ENCODE data around the gene CHST8.
A peak's percentile ranks its signal among the peaks of the same experiment; 100 is the strongest.

The CHST8 gene

DNA sequence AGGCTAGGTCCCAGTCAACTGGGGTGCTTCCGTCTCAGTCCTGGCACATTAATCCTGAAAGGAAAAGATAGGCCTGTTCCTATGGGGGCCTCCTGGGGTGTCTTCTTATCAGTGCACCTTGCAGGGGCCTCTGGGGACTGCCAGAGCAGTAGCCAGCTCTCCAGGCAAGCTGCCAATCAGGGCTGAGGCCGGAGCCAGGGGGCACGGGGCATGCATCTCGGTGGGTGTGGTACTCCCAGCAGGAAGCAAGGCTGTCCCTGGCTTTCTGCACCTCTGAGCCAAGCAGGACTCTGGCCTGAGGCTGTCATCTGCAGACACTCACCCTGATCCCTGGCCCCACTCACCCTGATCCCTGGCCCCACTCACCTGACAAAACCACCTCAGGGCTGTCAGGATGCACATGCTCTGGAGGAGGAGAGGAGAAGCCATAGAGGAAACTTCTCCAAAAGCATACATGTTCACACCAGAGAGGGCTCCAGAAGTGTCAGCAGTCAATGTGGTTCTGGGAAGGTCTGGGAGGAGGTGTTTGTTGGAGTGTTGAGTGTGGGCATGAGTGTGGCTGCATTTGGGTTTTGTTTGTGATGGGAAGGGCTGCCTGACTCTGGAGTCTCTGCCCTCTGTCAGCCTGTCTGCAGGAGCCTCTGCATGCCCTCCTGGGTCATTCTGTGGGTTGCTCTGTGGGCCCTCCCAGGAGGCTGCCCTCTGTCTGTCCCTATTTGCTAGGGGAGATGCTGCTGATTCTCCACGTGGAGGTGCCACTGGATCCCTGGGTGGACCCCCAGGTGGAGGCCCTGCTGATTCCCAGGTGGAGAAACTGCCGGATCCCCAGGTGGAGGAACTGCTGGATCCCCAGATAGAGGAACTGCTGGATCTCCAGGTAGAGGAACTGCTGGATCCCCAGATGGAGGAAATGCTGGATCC lies 152.2 kb downstream of the CHST8 start:
- Mint-ChIP-seq H3K27me3 (ENCODE audit: low read depth) (peaks cover 3% of the 10 kb centered on the region), H3K4me1 (ENCODE audit: low read depth) (peaks cover 3% of the 10 kb centered on the region), H3K9me3 (no peaks in the 10 kb centered on the region)

DNA sequence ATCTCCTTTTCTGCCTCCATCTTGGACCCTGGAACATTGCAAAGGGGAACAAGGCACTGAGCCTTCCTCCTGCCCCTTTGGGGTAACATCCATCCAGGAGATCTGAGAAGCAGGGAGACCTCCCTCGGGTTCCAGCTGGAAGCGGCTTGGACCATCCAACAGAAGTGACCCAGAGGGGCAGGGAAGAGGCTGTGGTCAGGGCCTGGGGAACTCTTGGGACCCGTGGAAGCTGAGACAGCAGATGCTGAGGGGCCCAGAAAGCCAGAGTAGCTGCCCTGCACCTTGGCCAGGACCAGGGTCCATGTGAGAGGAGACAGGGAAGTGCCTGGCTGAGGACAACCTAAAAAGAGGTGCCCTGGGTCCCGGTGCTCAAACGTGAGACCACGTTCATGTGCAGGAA lies 153.0 kb downstream of the CHST8 start:
- Mint-ChIP-seq H3K9me3 (no peaks in the 10 kb centered on the region), H3K4me1 (ENCODE audit: low read depth) (peaks cover 3% of the 10 kb centered on the region), H3K4me3 (no peak overlapping the region), H3K36me3 (ENCODE audit: low read depth) (no peaks in the 10 kb centered on the region), H3K27ac (no peak overlapping the region), H3K27me3 (ENCODE audit: low read depth) (peaks cover 11% of the 10 kb centered on the region)
- no peak for DNase-seq (ENCODE audit: low spot score)

More for the DNA sequence above, 152.2 kb downstream of the CHST8 start:
- Mint-ChIP-seq H3K27ac (no peak overlapping the region), H3K36me3 (ENCODE audit: low read depth) (no peaks in the 10 kb centered on the region), H3K4me3 (no peak overlapping the region)
- no peak for DNase-seq (ENCODE audit: low spot score)

DNA sequence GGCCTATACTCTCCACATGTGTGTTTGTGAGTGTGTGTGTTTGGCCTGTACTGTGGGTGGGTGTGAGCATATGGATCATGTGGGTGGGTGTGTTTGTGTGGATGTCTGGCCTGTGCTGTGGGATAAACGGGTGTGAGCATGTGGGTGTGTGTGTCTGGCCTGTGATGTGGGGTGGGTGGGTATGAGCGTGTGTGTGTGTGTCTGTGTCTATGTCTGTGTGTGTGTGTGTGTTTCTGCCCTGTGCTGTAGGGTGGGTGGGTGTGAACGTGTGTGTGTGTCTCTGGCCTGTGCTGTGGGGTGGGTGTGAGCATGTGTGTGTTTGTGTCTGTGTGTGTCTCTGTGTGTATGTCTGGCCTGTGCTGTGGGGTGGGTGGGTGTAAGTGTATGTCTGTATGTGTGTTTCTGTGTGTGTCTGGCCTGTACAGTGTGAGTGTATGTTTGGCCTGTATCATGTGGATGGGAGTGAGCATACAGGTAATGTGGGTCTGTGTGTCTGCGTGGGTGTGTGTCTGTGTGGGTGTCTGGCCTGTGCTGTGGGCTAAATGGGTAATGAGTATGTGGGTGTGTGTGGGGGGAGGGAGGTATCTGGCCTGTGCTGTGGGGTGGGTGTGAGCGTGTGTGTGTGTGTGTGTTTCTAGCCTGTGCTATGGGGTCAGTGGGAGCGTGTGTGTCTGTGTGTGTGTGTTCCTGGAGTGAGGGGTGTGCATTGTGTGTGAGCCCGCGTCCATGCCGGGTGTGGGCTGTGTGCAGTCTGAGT lies 154.2 kb downstream of the CHST8 start:
- Mint-ChIP-seq H3K27ac (no peak overlapping the region), H3K4me1 (ENCODE audit: low read depth) (peaks cover 3% of the 10 kb centered on the region), H3K9me3 (no peaks in the 10 kb centered on the region), H3K4me3 (no peak overlapping the region), H3K27me3 (ENCODE audit: low read depth) (peaks cover 16% of the 10 kb centered on the region), H3K36me3 (ENCODE audit: low read depth) (no peaks in the 10 kb centered on the region)
- DNase-seq (ENCODE audit: low spot score): no peak

DNA sequence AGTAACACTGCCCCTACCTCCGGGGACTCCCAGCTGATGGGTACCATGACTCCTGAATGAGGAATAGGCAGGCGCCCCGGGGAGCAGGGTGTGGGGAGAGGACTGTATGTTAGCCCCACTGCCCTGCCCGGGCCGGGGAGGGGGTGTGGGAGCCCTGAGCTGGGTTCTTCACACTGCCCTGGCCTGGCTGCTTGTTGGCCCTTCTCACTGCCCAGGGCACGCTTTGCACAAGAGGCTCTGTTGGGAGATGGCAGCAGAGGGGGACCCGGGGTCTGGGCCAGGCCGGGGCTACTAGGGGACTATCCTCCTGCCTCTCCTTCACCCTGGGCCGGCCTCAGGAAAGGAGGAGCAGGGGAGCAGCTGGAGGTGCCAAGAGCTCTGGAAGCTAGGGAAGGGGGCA lies 155.6 kb downstream of the CHST8 start:
- peaks cover 3% of the 10 kb centered on the region for H3K4me1 Mint-ChIP-seq (ENCODE audit: low read depth)
- no peaks in the 10 kb centered on the region for H3K36me3 Mint-ChIP-seq (ENCODE audit: low read depth)
- H3K27ac Mint-ChIP-seq: no peak overlapping the region
- no peak for DNase-seq (ENCODE audit: low spot score)
- no peaks in the 10 kb centered on the region for H3K9me3 Mint-ChIP-seq
- H3K27me3 Mint-ChIP-seq (ENCODE audit: low read depth): peaks cover 16% of the 10 kb centered on the region
- H3K4me3 Mint-ChIP-seq: no peak overlapping the region

DNA sequence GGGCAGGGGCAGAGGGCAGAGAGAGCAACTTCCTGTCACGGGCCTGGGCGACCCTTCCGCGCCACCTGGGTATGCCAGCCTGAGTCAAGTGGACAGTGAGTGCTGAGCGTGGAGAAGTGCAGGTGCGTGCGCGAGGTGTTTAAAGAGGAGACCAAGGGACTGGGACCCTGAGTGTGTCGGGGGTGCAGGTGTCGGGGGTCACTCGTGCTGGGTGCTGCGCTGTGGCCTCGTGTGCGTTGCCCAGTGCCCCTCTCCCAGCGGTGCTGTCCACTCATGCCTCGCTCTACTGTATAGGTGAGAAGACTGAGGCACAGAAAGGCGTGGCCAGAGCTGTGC lies 156.0 kb downstream of the CHST8 start:
- no peaks in the 10 kb centered on the region for H3K9me3 Mint-ChIP-seq
- H3K27me3 Mint-ChIP-seq (ENCODE audit: low read depth): peaks cover 16% of the 10 kb centered on the region

DNA sequence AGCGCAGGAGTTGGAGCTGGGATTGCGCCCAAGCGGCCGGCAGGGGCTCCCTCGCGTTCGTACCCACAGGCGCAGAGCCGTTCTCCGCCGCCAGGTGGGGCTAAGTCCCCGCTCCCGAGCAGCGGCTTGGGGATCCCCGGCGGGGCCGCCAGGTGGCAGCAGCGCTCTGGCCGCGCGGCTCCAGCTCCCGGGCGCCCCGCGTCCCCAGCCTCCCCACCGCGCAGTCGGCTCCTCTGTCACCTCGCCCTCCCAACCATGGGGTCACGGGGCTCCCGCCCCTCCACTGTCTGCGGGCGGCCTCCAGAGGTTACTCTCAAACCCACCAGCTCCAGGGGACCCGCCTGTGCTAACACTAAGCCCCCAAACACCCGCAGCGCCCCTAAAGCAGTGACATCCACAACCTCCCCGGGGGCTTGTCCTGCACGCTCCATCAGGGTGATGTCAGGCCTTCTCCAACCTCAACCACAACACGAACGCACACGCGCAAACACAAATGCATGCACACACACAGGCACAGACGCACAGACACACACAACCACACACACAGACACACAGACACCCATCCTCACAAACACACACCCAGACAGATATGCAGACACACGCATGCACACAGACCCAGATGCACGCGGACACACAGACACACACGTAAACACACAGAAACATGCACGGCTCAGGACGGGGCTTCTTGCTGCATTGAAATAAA lies 156.5 kb downstream of the CHST8 start:
- DNase-seq (ENCODE audit: low spot score): peak; percentile 79
- Mint-ChIP-seq H3K4me1 (ENCODE audit: low read depth) (peaks cover 3% of the 10 kb centered on the region), H3K36me3 (ENCODE audit: low read depth) (no peaks in the 10 kb centered on the region), H3K27ac (no peak overlapping the region), H3K4me3 (no peak overlapping the region), H3K27me3 (ENCODE audit: low read depth) (peaks cover 16% of the 10 kb centered on the region), H3K9me3 (no peaks in the 10 kb centered on the region)

More for the DNA sequence above, 156.0 kb downstream of the CHST8 start:
- DNase-seq (ENCODE audit: low spot score): no peak
- H3K4me3 Mint-ChIP-seq: no peak overlapping the region
- peaks cover 3% of the 10 kb centered on the region for H3K4me1 Mint-ChIP-seq (ENCODE audit: low read depth)
- no peaks in the 10 kb centered on the region for H3K36me3 Mint-ChIP-seq (ENCODE audit: low read depth)
- H3K27ac Mint-ChIP-seq: no peak overlapping the region

DNA sequence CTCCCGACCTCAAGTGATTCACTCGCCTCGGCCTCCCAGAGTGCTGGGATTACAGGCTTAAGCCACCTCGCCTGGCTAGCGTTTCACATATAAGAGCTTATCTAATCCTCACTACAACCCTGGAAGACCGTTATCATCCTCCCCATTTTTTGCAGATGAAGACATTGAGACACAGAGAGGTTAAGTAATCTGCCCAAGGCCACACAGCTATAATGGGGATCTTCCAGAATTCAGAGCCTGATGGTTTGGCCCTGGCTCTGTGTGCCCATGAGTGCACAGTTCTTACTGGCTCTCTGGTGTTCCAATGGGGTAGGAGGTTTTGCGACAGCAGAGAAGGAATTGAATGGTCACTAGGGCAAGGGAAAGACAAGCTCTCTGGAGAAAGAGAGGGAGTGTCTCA lies 158.1 kb downstream of the CHST8 start:
- no peaks in the 10 kb centered on the region for H3K9me3 Mint-ChIP-seq
- no peak overlapping the region for H3K4me3 Mint-ChIP-seq
- peaks cover 16% of the 10 kb centered on the region for H3K27me3 Mint-ChIP-seq (ENCODE audit: low read depth)
- no peaks in the 10 kb centered on the region for H3K36me3 Mint-ChIP-seq (ENCODE audit: low read depth)
- H3K4me1 Mint-ChIP-seq (ENCODE audit: low read depth): peaks cover 3% of the 10 kb centered on the region
- DNase-seq (ENCODE audit: low spot score): no peak
- no peak overlapping the region for H3K27ac Mint-ChIP-seq

DNA sequence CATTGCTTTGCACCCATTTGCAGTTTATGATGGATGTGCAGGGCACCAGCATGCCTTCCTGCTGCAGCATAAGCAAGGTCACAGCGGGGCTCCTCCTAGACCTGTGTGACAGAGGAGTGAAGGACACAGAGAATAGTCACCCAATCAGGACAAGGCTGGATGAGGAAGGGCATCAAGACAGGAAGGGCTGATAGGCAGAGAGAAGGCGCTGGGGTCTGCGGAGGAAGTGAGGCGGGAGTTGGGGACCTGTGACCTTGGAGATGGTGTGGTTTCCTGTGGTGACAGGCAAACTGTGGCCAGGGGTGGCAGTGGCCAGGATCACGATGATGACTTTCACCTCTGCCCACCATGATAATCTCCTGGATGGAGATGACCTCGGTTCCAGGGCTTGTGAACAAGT lies 158.5 kb downstream of the CHST8 start:
- Mint-ChIP-seq H3K36me3 (ENCODE audit: low read depth) (no peaks in the 10 kb centered on the region), H3K4me3 (no peak overlapping the region), H3K27ac (no peak overlapping the region), H3K4me1 (ENCODE audit: low read depth) (peaks cover 3% of the 10 kb centered on the region), H3K27me3 (ENCODE audit: low read depth) (peaks cover 16% of the 10 kb centered on the region), H3K9me3 (no peaks in the 10 kb centered on the region)
- DNase-seq (ENCODE audit: low spot score): no peak

DNA sequence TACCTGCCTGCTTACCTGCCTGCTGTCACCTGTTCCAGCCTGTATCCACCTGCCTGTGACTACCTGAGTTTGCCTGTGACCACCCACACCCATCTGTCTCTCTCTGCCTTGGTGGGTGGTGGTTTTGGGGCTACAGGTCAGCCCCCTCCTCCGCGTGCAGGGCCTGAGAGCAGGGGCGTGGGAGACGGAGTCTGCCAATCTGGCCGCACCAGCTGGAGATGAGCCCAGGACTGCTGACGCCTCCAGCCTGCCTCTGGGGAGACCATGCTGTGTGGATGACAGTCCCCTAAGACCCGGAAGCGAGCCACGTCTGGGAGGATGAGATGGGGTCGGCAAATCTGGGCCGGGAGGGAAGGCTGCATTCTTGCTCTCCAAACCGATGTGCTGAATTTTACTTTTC lies 159.0 kb downstream of the CHST8 start:
- no peak overlapping the region for H3K27ac Mint-ChIP-seq

DNA sequence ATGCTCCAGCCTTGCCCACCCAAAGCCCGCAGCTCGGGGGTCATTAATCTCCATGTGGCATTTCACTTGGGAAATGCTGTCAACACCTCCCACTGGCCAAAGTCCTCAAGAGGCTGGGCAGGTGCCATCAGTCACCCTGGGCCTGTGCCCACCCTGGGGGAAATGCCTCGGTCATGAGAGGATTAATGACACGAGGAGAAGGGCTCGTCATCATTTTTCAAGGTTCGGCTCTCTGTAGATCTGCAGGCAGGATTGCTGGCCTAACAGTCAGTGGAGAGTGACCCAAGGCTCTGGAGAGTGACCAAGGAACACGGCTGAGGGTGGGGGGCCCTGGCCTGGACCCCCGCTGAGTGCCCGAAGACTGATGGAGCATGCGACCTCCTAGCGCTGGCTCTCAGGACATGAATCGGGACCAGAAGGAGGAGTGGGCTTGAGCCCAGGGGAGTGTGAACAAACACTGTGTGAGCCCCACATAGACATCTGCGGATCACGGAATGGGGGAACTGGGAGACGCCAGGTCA lies 159.7 kb downstream of the CHST8 start:
- Mint-ChIP-seq H3K4me1 (ENCODE audit: low read depth) (peaks cover 8% of the 10 kb centered on the region), H3K27ac (no peak overlapping the region), H3K4me3 (no peak overlapping the region), H3K9me3 (no peaks in the 10 kb centered on the region), H3K36me3 (ENCODE audit: low read depth) (no peaks in the 10 kb centered on the region), H3K27me3 (ENCODE audit: low read depth) (peaks cover 16% of the 10 kb centered on the region)
- DNase-seq (ENCODE audit: low spot score): no peak

More for the DNA sequence above, 159.0 kb downstream of the CHST8 start:
- Mint-ChIP-seq H3K36me3 (ENCODE audit: low read depth) (no peaks in the 10 kb centered on the region), H3K4me1 (ENCODE audit: low read depth) (peaks cover 4% of the 10 kb centered on the region), H3K4me3 (no peak overlapping the region), H3K27me3 (ENCODE audit: low read depth) (peaks cover 16% of the 10 kb centered on the region), H3K9me3 (no peaks in the 10 kb centered on the region)
- no peak for DNase-seq (ENCODE audit: low spot score)

DNA sequence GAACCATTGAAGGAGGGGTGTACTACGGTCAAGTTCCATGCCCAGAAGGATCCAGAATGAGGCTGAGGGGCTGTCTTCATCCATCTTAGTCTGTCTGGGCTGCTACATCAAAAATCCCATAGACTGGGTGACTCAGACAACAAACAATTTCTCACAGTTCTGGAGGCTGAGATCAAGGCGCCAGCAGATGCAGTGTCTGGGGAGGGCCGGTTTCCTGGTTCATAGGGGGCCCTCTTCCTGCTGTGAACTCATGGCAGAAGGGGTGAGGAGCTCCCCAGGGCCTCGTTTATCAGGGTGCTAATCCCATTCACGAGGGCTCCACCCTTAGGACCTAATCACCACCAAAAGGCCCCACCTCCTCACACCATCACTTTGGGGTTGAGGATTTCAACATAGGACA lies 160.2 kb downstream of the CHST8 start:
- no peak for DNase-seq (ENCODE audit: low spot score)
- Mint-ChIP-seq H3K4me1 (ENCODE audit: low read depth) (peaks cover 8% of the 10 kb centered on the region), H3K27ac (no peak overlapping the region), H3K9me3 (no peaks in the 10 kb centered on the region), H3K27me3 (ENCODE audit: low read depth) (peaks cover 16% of the 10 kb centered on the region), H3K36me3 (ENCODE audit: low read depth) (no peaks in the 10 kb centered on the region), H3K4me3 (no peak overlapping the region)

DNA sequence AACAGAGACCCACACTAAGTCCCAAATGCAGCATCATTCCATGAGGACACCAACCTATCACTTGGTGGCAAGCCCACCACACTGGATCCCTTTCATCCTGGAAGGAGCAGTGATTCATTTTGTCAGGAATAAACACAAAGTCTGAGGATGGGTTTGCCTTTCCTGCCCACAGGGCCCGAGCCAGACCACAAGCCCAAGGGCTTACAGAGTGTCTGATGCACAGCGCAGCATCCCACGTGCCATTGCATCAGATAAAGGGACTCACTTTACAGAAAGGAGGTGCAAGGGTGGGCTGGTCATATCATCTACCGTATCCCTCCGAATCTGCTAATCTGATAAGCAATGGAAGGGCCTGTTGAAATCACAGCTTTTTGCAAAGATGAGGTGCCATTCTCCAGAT lies 162.7 kb downstream of the CHST8 start:
- no peak for DNase-seq (ENCODE audit: low spot score)
- Mint-ChIP-seq H3K36me3 (ENCODE audit: low read depth) (no peaks in the 10 kb centered on the region), H3K27ac (no peak overlapping the region), H3K4me3 (no peak overlapping the region), H3K9me3 (no peaks in the 10 kb centered on the region), H3K27me3 (ENCODE audit: low read depth) (peaks cover 15% of the 10 kb centered on the region), H3K4me1 (ENCODE audit: low read depth) (peaks cover 5% of the 10 kb centered on the region)

DNA sequence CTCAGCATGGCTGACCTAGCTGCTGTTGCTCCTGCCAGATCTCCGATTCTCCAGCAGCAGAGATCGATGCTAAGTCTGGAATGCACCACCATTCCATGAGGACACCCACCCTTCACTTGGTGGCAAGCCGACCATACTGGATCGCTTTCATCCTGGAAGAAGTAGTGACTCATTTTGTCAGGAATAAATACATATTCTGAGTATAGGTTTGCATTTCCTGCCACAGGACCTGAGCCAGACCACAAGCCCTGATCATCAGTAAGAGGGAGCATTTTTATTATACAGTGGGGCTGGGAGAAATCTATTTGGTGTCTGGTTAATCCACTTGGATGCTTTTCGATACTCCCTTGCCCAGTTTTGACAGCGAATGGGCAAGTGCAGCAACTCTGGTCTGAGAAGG lies 164.0 kb downstream of the CHST8 start:
- H3K27ac Mint-ChIP-seq: no peak overlapping the region
- H3K4me3 Mint-ChIP-seq: no peak overlapping the region

DNA sequence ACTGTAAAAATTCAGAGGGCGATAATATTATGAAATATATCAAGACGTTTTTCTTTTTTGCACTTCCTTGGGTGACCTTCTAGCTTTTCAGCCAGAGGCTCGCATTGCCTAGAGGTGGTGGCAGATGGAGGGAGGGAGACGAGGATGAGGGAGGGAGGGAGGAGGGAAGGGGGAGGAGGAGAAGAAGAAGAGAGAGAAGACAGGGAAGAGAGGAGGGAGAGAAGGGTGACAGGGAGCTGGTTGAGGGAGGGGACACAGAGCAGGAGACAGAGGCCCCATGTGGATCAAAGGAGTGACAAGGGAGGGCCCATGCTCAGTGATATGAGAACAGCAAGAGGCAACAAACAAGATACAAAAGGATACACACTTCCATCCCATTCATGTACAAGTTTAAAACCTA lies 166.9 kb downstream of the CHST8 start:
- Mint-ChIP-seq H3K27ac (no peak overlapping the region), H3K9me3 (no peaks in the 10 kb centered on the region), H3K27me3 (ENCODE audit: low read depth) (peaks cover 25% of the 10 kb centered on the region), H3K4me3 (no peak overlapping the region), H3K36me3 (ENCODE audit: low read depth) (no peaks in the 10 kb centered on the region), H3K4me1 (ENCODE audit: low read depth) (peaks cover 5% of the 10 kb centered on the region)
- DNase-seq (ENCODE audit: low spot score): no peak

More for the DNA sequence above, 164.0 kb downstream of the CHST8 start:
- Mint-ChIP-seq H3K4me1 (ENCODE audit: low read depth) (peaks cover 5% of the 10 kb centered on the region), H3K27me3 (ENCODE audit: low read depth) (peaks cover 11% of the 10 kb centered on the region), H3K9me3 (no peaks in the 10 kb centered on the region), H3K36me3 (ENCODE audit: low read depth) (no peaks in the 10 kb centered on the region)
- DNase-seq (ENCODE audit: low spot score): no peak
